Measurements from ENCODE around the gene MEGF6.

MEGF6 gene

GRCh38 chr1:3471356-3472087, 139.8 kb downstream of the MEGF6 start:
- no peak for DNase-seq (ENCODE audit: low read depth in 2 of 2, low spot score in 1 of 2)

- DNase-seq (ENCODE audit: low read depth in 2 of 2, low spot score in 1 of 2): no peak
Measured at GRCh38 chr1:3470650-3471355, 140.5 kb downstream of the MEGF6 start.

- no peak for DNase-seq (ENCODE audit: low read depth in 2 of 2, low spot score in 1 of 2)
Measured at GRCh38 chr1:3469849-3470649, 141.3 kb downstream of the MEGF6 start.

- no peak for DNase-seq (ENCODE audit: low read depth in 2 of 2, low spot score in 1 of 2)
Measured at GRCh38 chr1:3469104-3469848, 142.0 kb downstream of the MEGF6 start.

GRCh38 chr1:3468236-3469103, 142.8 kb downstream of the MEGF6 start:
- no peak for DNase-seq (ENCODE audit: low read depth in 2 of 2, low spot score in 1 of 2)

GRCh38 chr1:3467096-3468036, 143.9 kb downstream of the MEGF6 start:
- no peak for DNase-seq (ENCODE audit: low read depth in 2 of 2, low spot score in 1 of 2)

- no peak for DNase-seq (ENCODE audit: low read depth in 2 of 2, low spot score in 1 of 2)
Measured at GRCh38 chr1:3466366-3467075, 144.8 kb downstream of the MEGF6 start.

GRCh38 chr1:3465935-3466321, 145.4 kb downstream of the MEGF6 start:
- DNase-seq (ENCODE audit: low read depth in 2 of 2, low spot score in 1 of 2): no peak

GRCh38 chr1:3465091-3465934, 146.0 kb downstream of the MEGF6 start:
- DNase-seq (ENCODE audit: low read depth in 2 of 2, low spot score in 1 of 2): no peak

GRCh38 chr1:3464649-3465025, 146.7 kb downstream of the MEGF6 start:
- DNase-seq (ENCODE audit: low read depth in 2 of 2, low spot score in 1 of 2): no peak

- DNase-seq (ENCODE audit: low read depth in 2 of 2, low spot score in 1 of 2): no peak
Measured at GRCh38 chr1:3463891-3464648, 147.2 kb downstream of the MEGF6 start.

- no peak for DNase-seq (ENCODE audit: low read depth in 2 of 2, low spot score in 1 of 2)
Measured at GRCh38 chr1:3463408-3463863, 147.9 kb downstream of the MEGF6 start.

- no peak for DNase-seq (ENCODE audit: low read depth in 2 of 2, low spot score in 1 of 2)
Measured at GRCh38 chr1:3463013-3463385, 148.3 kb downstream of the MEGF6 start.

GRCh38 chr1:3462356-3463012, 148.8 kb downstream of the MEGF6 start:
- no peak for DNase-seq (ENCODE audit: low read depth in 2 of 2, low spot score in 1 of 2)

GRCh38 chr1:3461934-3462275, 149.4 kb downstream of the MEGF6 start:
- no peak for DNase-seq (ENCODE audit: low read depth in 2 of 2, low spot score in 1 of 2)

- no peak for DNase-seq (ENCODE audit: low read depth in 2 of 2, low spot score in 1 of 2)
Measured at GRCh38 chr1:3461238-3461933, 149.9 kb downstream of the MEGF6 start.
